B cell (primary cell): ENCODE data around the gene NUMA1. TPM values are rescaled to one million over a fixed set of nuclear protein-coding genes. Genes with fewer than 3 reads are reported as not detected.

Experiments used
- ATAC-seq: fragments of 200-7000 bp; cut with Tn5 transposase; one replicate; pipeline ENCODE4 v1.10.0; 2021; ENCODE audit warnings: low read depth, mild to moderate bottlenecking, moderate number of reproducible peaks, moderate library complexity
- CTCF ChIA-PET: fragments of 350-600 bp; sonication (Branson Sonifier 250); formaldehyde crosslinking; loops from one replicate; lab custom pipeline; 2021; ENCODE audit warnings: antibody characterized with exemption, inconsistent platforms; lab: Charles Lee
- POLR2A ChIA-PET: fragments of 350-600 bp; sonication (Branson Sonifier 250); formaldehyde crosslinking; loops from one replicate; lab custom pipeline; 2021; ENCODE audit warnings: antibody characterized with exemption; lab: Charles Lee
- DNase-seq: peaks from one replicate; pipeline ENCODE4 v3.0.0; 2013
- H2AFZ ChIP-seq: 2 replicates; pipeline ENCODE4 v1.6.1; 2012; ENCODE audit warnings: mild to moderate bottlenecking, low read depth, low read length; ENCODE audit not compliant: insufficient read depth, poor library complexity, severe bottlenecking
- H3K27ac ChIP-seq, 2 donors: 1 replicate in 1 of 2; 2 replicates in 1 of 2; pipeline ENCODE4 v1.5.1; 2012 to 2013; ENCODE audit warnings: low read length in 2 of 2, mild to moderate bottlenecking in 2 of 2, moderate library complexity in 1 of 2
- H3K27me3 ChIP-seq, 4 experiments: fragments of 200-600 bp in 1 of 4; sonication (generic) in 1 of 4; replicated peaks in 1 of 4; 1 replicate in 2 of 4; 2 replicates in 2 of 4; pipeline versions ENCODE4 v1.6.1 to v1.7.0; 2013 to 2016; ENCODE audit warnings: low read length in 3 of 4, mild to moderate bottlenecking in 2 of 4, mixed read lengths in 1 of 4, moderate library complexity in 1 of 4; ENCODE audit not compliant: insufficient read depth in 4 of 4, control insufficient read depth in 3 of 4; ENCODE audit errors: control extremely low read depth in 1 of 4
- H3K36me3 ChIP-seq, 2 experiments: replicated peaks in 1 of 2; 1 replicate in 1 of 2; 2 replicates in 1 of 2; pipeline versions ENCODE4 v1.6.1 to v1.7.1; 2013; ENCODE audit warnings: low read length in 1 of 2; ENCODE audit not compliant: insufficient read depth in 2 of 2, control insufficient read depth in 1 of 2; ENCODE audit errors: control extremely low read depth in 1 of 2, extremely low read depth in 1 of 2
- H3K4me1 ChIP-seq, 2 donors: fragments of 200-600 bp in 1 of 2; sonication (generic) in 1 of 2; 1 replicate in 1 of 2; 2 replicates in 1 of 2; pipeline versions ENCODE4 v1.5.1 to v1.6.1; 2013 to 2017; ENCODE audit warnings: low read length in 2 of 2; ENCODE audit not compliant: control insufficient read depth in 2 of 2, insufficient read depth in 2 of 2
- H3K4me2 ChIP-seq: replicated peaks from 2 replicates; pipeline ENCODE3; 2012; ENCODE audit warnings: mild to moderate bottlenecking, low read depth, low read length; ENCODE audit not compliant: poor library complexity, severe bottlenecking
- H3K4me3 ChIP-seq, 5 experiments: fragments of 200-600 bp in 1 of 5; sonication (generic) in 1 of 5; 1 replicate in 3 of 5; 2 replicates in 2 of 5; pipeline versions ENCODE4 v1.5.1 to v1.7.0; 2011 to 2016; ENCODE audit warnings: low read length in 4 of 5, mild to moderate bottlenecking in 4 of 5, low read depth in 2 of 5, control low read depth in 1 of 5, moderate library complexity in 1 of 5; ENCODE audit not compliant: insufficient read depth in 1 of 5; ENCODE audit errors: control extremely low read depth in 1 of 5, extremely low read depth in 1 of 5
- H3K79me2 ChIP-seq: fragments of 200-600 bp; sonication (generic); one replicate; pipeline ENCODE4 v1.6.0; 2016; ENCODE audit warnings: low read length; ENCODE audit not compliant: control insufficient read depth, insufficient read depth
- H3K9ac ChIP-seq: fragments of 200-600 bp; sonication (generic); 2 replicates; pipeline ENCODE4 v1.6.1; 2017; ENCODE audit warnings: mild to moderate bottlenecking, low read length, moderate library complexity
- H3K9me3 ChIP-seq, 3 donors: one replicate each; pipeline versions ENCODE4 v1.6.1 to v1.7.1; 2013; ENCODE audit warnings: low read length in 2 of 3; ENCODE audit not compliant: control insufficient read depth in 2 of 3, insufficient read depth in 1 of 3; ENCODE audit errors: control extremely low read depth in 1 of 3
- H4K20me1 ChIP-seq: 2 replicates; pipeline ENCODE4 v1.6.0; 2012; ENCODE audit warnings: mild to moderate bottlenecking, low read length; ENCODE audit not compliant: insufficient read depth, control insufficient read depth, poor library complexity, severe bottlenecking
- H3K27ac Mint-ChIP-seq: one replicate; pipeline ENCODE4 v1.8.0; 2021; ENCODE audit warnings: mixed read lengths
- H3K27me3 Mint-ChIP-seq: one replicate; pipeline ENCODE4 v1.8.0; 2021; ENCODE audit warnings: mixed read lengths
- H3K4me1 Mint-ChIP-seq: one replicate; pipeline ENCODE4 v1.8.0; 2021; ENCODE audit warnings: mixed read lengths
- H3K4me3 Mint-ChIP-seq: one replicate; pipeline ENCODE4 v1.8.0; 2021; ENCODE audit warnings: mixed read lengths
- H3K9me3 Mint-ChIP-seq: one replicate; pipeline ENCODE4 v1.8.0; 2022; ENCODE audit warnings: mixed read lengths; ENCODE audit not compliant: insufficient read depth
- EZH2 ChIP-seq: IDR thresholded peaks from 2 replicates; pipeline ENCODE4 v1.6.1; 2012; ENCODE audit warnings: borderline replicate concordance, low read depth, mild to moderate bottlenecking, moderate library complexity, low read length; ENCODE audit not compliant: insufficient read depth, poor library complexity, severe bottlenecking
- WGBS: methylation state at CpG from one replicate; pipeline ENCODE4 v1.1.5; 2013; ENCODE audit warnings: missing lambda C conversion rate; ENCODE audit not compliant: insufficient coverage; 5-methylcytosine and 5-hydroxymethylcytosine counted together
- intact Hi-C: fragments of 100-400 bp; cut with micrococcal nuclease; formaldehyde crosslinking; loops from one replicate; pipeline ENCODE4 v1.10.0; 2022
- polyA plus RNA-seq: library from polyadenylated mRNA; depleted of rRNA; stranded (reverse); fragments of >200 nt; gene quantifications from 2 replicates; pipeline ENCODE4 v1.2.3, GENCODE V29; 2012
- total RNA-seq, 2 donors: library from RNA; stranded (reverse); fragments of 120-200 nt in 1 of 2; gene quantifications; 1 replicate in 1 of 2; 2 replicates in 1 of 2; pipeline versions ENCODE4 v1.2.3 to v1.2.4, GENCODE V29; 2013 to 2022
- TF ChIP-seq, protein P1 (sequence below): fragments of 200-600 bp; IDR thresholded peaks from one replicate; pipeline ENCODE4 v1.8.0; 2022; ENCODE audit warnings: antibody characterized with exemption, mild to moderate bottlenecking

Gene NUMA1
- total and polyA plus RNA-seq, 2 donors (not counting 1 experiment from before 2014, with no cell fraction given) = 186 to 300 TPM

DNA sequence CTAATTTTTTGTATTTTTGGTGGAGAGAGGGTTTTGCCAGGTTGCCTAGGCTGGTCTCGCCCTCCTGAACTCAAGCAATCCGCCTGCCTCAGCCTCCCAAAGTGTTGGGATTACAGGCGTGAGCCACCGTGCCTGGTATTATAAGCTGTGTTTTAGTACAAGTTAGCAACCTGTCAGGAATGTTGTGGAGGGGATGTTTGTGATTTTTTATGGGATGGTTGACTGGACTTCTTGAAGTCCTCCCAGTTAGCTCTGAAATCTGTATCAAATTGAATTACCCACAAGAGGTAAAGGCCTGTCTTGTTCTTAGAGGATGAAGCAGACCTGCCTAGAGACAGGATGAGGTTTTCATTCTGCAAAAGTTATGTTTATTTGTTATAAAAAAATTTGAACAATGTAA, 115.7 kb downstream of the NUMA1 start:
- Histone ChIP-seq H3K4me1 (peaks cover 5 to 7% of the 10 kb centered on the region in 2 donors), H3K4me2 (no peak overlapping the region), H3K27ac (no peak overlapping the region), H4K20me1 (no peaks in the 10 kb centered on the region), H3K9me3 (no peaks in the 10 kb centered on the region), H3K36me3 (peaks cover 3 to 39% of the 10 kb centered on the region in 2 experiments), H3K79me2 (peaks cover 19% of the 10 kb centered on the region), H2AFZ (no peak overlapping the region), H3K4me3 (no peak overlapping the region), H3K9ac (no peak overlapping the region), H3K27me3 (no peaks in the 10 kb centered on the region)
- ChIA-PET POLR2A (no interaction called here), CTCF (interaction anchor here (1.2 kb wide), 2 partner anchors 12 to 14 kb away, joined by 3 read pairs; no protein-coding TSS in a partner anchor)
- intact Hi-C loops = no loop called here
- Mint-ChIP-seq H3K27ac (no peak overlapping the region), H3K4me1 (peaks cover 15% of the 10 kb centered on the region), H3K9me3 (no peaks in the 10 kb centered on the region), H3K4me3 (no peak overlapping the region), H3K27me3 (no peaks in the 10 kb centered on the region)
- no peak for TF ChIP-seq EZH2
- TF ChIP-seq, protein P1, sequence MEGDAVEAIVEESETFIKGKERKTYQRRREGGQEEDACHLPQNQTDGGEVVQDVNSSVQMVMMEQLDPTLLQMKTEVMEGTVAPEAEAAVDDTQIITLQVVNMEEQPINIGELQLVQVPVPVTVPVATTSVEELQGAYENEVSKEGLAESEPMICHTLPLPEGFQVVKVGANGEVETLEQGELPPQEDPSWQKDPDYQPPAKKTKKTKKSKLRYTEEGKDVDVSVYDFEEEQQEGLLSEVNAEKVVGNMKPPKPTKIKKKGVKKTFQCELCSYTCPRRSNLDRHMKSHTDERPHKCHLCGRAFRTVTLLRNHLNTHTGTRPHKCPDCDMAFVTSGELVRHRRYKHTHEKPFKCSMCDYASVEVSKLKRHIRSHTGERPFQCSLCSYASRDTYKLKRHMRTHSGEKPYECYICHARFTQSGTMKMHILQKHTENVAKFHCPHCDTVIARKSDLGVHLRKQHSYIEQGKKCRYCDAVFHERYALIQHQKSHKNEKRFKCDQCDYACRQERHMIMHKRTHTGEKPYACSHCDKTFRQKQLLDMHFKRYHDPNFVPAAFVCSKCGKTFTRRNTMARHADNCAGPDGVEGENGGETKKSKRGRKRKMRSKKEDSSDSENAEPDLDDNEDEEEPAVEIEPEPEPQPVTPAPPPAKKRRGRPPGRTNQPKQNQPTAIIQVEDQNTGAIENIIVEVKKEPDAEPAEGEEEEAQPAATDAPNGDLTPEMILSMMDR = no peak
- WGBS = 95% methylated on average over 4 of the region's 4 CpGs
- DNase-seq (no peak), ATAC-seq (no peak)

DNA sequence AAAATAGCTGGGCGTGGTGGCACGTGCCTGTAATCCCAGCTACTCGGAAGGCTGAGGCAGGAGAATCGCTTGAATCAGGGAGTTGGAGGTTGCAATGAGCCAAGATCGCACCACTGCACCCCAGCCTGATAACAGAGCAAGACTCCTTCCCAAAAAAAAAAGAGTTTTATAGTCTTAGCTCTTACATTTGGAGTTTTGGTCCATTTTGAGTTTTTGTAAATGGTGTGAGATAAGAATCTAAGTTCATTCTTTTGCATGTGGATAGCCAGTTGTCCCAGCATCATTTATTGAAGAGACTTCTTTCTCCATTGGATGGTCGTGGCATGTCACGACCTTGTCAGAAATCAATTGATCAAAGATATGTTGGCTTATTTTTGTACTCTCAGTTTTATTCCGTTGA, 116.9 kb downstream of the NUMA1 start:
- intact Hi-C loops = no loop called here
- H3K27me3 Mint-ChIP-seq = no peaks in the 10 kb centered on the region
- Histone ChIP-seq H3K9ac (no peak overlapping the region), H3K4me1 (peaks cover 5 to 7% of the 10 kb centered on the region in 2 donors), H3K27me3 (no peaks in the 10 kb centered on the region), H3K79me2 (peaks cover 13% of the 10 kb centered on the region), H3K9me3 (no peaks in the 10 kb centered on the region), H3K27ac (no peak overlapping the region), H3K36me3 (peaks cover 3 to 41% of the 10 kb centered on the region in 2 experiments), H4K20me1 (no peaks in the 10 kb centered on the region), H3K4me3 (no peak overlapping the region), H3K4me2 (no peak overlapping the region), H2AFZ (no peak overlapping the region)
- peaks cover 15% of the 10 kb centered on the region for H3K4me1 Mint-ChIP-seq
- DNase-seq (no peak), ATAC-seq (no peak)
- no peak overlapping the region for H3K4me3 Mint-ChIP-seq
- POLR2A ChIA-PET = no interaction called here
- H3K9me3 Mint-ChIP-seq = no peaks in the 10 kb centered on the region
- H3K27ac Mint-ChIP-seq = no peak overlapping the region
- 98% methylated on average over 6 of the region's 8 CpGs for WGBS
- TF ChIP-seq, protein P1 = no peak
- TF ChIP-seq EZH2 = no peak
- CTCF ChIA-PET = interaction anchor here (1.2 kb wide), 1 partner anchor 62 kb away, joined by 4 read pairs; no protein-coding TSS in a partner anchor
